ENCODE measurements around the gene SORBS1. TPM values are rescaled to one million over a fixed set of nuclear protein-coding genes. Genes with fewer than 3 reads are reported as not detected.
A peak's percentile ranks its signal among the peaks of the same experiment; 100 is the strongest.

Gene SORBS1
- total RNA-seq, 1 experiment from 2014 or later, result 4.1 TPM

DNA sequence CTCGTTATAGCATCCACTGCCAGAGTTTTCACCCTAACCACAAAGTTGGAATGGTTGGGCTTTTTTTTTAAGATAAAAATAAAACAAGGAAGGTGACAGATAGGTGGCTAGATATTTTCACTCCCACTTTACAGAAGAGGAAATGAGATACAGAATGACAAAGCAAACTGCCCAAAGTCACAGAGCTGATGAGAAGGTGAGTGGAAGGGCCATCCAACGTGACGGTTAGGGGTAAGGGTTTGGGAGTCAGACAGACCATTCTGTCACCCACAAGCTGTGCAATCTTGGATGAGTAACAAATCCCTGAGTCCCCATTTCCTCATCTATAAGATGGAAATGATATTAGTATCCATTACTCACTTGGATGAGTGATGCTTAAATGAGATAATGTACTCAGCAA lies 163.4 kb downstream of the SORBS1 start:
- H2AFZ ChIP-seq (ENCODE audit: low read length), result no peak overlapping the region
- H3F3A ChIP-seq (ENCODE audit: low read length, unreplicated experiment), result peaks cover 3% of the 10 kb centered on the region
- no peak overlapping the region for H3K4me2 ChIP-seq (ENCODE audit: low read length)
- no peak overlapping the region for H3K27ac ChIP-seq (ENCODE audit: low read length)
- POLR2A ChIA-PET (ENCODE audit: unreplicated experiment), result no interaction called here
- H3K36me3 ChIP-seq (ENCODE audit: low read depth, low read length), result no peaks in the 10 kb centered on the region
- TF ChIP-seq EZH2phosphoT487 (IDR thresholded peaks at IDR 0.05; ENCODE audit: borderline replicate concordance, low read length) (no peak), EZH2 (IDR thresholded peaks at IDR 0.05; ENCODE audit: low read length, unreplicated experiment) (no peak)
- TF ChIP-seq, protein P1, sequence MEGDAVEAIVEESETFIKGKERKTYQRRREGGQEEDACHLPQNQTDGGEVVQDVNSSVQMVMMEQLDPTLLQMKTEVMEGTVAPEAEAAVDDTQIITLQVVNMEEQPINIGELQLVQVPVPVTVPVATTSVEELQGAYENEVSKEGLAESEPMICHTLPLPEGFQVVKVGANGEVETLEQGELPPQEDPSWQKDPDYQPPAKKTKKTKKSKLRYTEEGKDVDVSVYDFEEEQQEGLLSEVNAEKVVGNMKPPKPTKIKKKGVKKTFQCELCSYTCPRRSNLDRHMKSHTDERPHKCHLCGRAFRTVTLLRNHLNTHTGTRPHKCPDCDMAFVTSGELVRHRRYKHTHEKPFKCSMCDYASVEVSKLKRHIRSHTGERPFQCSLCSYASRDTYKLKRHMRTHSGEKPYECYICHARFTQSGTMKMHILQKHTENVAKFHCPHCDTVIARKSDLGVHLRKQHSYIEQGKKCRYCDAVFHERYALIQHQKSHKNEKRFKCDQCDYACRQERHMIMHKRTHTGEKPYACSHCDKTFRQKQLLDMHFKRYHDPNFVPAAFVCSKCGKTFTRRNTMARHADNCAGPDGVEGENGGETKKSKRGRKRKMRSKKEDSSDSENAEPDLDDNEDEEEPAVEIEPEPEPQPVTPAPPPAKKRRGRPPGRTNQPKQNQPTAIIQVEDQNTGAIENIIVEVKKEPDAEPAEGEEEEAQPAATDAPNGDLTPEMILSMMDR (conservative IDR thresholded peaks at IDR 0.05; ENCODE audit: low read depth, low read length), result no peak
- H3K9me3 ChIP-seq (ENCODE audit: low read length), result no peaks in the 10 kb centered on the region
- no peaks in the 10 kb centered on the region for H4K20me1 ChIP-seq (ENCODE audit: low read length)
- intact Hi-C loops (cut with micrococcal nuclease), result no loop called here
- H3K9ac ChIP-seq (ENCODE audit: low read length), result no peak overlapping the region
- ATAC-seq (no peak), DNase-seq (no peak)
- H3K27me3 ChIP-seq (ENCODE audit: low read length), result no peaks in the 10 kb centered on the region
- no peak overlapping the region for H3K4me3 ChIP-seq (ENCODE audit: low read length)
- CTCF ChIA-PET, result no interaction called here
- H3K79me2 ChIP-seq (ENCODE audit: low read length), result no peaks in the 10 kb centered on the region
- H3K9me2 ChIP-seq (replicated peaks; ENCODE audit: low read length), result no peaks in the 10 kb centered on the region
- peaks cover 33% of the 10 kb centered on the region for H3K4me1 ChIP-seq (ENCODE audit: insufficient read depth, low read length)
- BruUV-seq (replicated peaks), result no TSS peak

DNA sequence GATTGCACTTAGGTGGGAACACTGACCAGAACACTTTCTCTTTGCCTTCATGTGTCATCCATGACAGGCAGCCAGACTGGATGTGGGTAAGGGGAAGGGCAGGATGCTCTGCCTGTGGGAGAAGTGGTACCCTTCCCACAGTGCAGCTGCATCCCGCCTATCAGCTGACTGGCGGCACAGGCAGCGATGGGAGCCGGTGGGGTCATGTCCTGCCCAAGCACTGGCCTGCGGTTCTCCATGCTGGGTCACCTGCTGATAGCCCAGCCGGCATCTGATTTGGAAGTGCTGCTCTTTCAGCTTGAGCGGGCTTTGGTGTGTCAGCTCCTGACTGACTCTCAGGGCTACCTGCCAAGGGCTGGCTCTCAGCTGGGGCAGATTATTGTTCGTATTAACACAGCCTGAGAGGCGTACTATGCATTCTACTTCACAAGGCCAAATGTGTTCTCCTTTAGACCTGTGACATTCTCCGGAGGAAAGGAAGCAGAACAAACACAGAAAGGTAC lies 165.2 kb downstream of the SORBS1 start:
- Histone ChIP-seq H2AFZ (ENCODE audit: low read length) (no peak overlapping the region), H3K4me2 (ENCODE audit: low read length) (no peak overlapping the region), H3K4me1 (ENCODE audit: insufficient read depth, low read length) (peaks cover 28% of the 10 kb centered on the region), H3F3A (ENCODE audit: low read length, unreplicated experiment) (peaks cover 3% of the 10 kb centered on the region), H3K27ac (ENCODE audit: low read length) (no peak overlapping the region), H3K4me3 (ENCODE audit: low read length) (no peak overlapping the region), H3K9me2 (replicated peaks; ENCODE audit: low read length) (no peaks in the 10 kb centered on the region), H3K9me3 (ENCODE audit: low read length) (no peaks in the 10 kb centered on the region), H3K27me3 (ENCODE audit: low read length) (no peaks in the 10 kb centered on the region), H4K20me1 (ENCODE audit: low read length) (no peaks in the 10 kb centered on the region), H3K9ac (ENCODE audit: low read length) (no peak overlapping the region), H3K79me2 (ENCODE audit: low read length) (no peaks in the 10 kb centered on the region), H3K36me3 (ENCODE audit: low read depth, low read length) (no peaks in the 10 kb centered on the region)
- intact Hi-C loops (cut with micrococcal nuclease), result loop anchor here (2.0 kb wide), 1 partner anchor 13 kb away; no protein-coding TSS in a partner anchor
- CTCF ChIA-PET, result no interaction called here
- DNase-seq, result peak; percentile 31
- POLR2A ChIA-PET (ENCODE audit: unreplicated experiment), result no interaction called here
- TF ChIP-seq EZH2 (IDR thresholded peaks at IDR 0.05; ENCODE audit: low read length, unreplicated experiment) (no peak), EZH2phosphoT487 (IDR thresholded peaks at IDR 0.05; ENCODE audit: borderline replicate concordance, low read length) (no peak)
- TF ChIP-seq, protein P1 (conservative IDR thresholded peaks at IDR 0.05; ENCODE audit: low read depth, low read length), result no peak
- BruUV-seq (replicated peaks), result no TSS peak
- 0 out of 2 replicates have a peak, but pooled peaks have one; percentile 10 for ATAC-seq

DNA sequence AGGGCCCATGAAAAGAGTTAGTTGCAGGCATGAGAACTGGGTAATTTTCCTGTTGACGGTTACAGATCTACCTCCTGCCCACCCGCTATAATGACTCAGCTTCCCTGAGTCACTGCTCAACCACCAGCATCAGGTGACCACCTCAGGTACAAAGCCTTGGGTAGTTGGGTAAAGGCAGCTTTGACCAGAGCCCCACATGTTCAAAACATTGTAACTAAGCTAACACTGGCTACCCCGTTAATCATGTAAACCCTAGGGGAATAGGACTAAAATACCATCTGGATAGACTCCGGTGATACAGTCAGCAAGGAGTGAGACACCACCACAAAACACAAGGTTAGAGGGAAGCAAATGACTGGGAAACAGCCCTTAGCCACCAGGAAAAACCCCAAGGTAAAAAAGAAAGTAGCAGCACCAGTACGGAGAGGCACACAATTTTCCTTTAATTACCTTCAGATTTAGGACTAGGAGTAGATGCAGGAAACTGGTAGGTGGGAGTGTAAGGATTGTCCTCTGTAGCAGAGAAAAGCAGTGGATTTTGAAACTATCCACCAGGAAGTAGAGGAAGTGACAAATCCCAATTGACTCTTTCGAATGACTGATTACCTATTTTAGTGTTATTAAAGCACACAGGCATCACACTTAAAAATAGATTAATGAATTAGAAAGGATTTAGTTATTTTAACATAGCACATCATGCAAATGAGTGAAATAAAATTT lies 166.8 kb downstream of the SORBS1 start:
- DNase-seq (peak; percentile 87), ATAC-seq (peak; percentile 90)
- Histone ChIP-seq H3K4me3 (ENCODE audit: low read length) (peak overlapping the region; percentile 65), H3K9me2 (replicated peaks; ENCODE audit: low read length) (no peaks in the 10 kb centered on the region), H4K20me1 (ENCODE audit: low read length) (no peaks in the 10 kb centered on the region), H3K9me3 (ENCODE audit: low read length) (no peaks in the 10 kb centered on the region), H3K79me2 (ENCODE audit: low read length) (no peaks in the 10 kb centered on the region), H3K27ac (ENCODE audit: low read length) (peak overlapping the region; percentile 98), H3K4me2 (ENCODE audit: low read length) (peak overlapping the region; percentile 89), H2AFZ (ENCODE audit: low read length) (peak overlapping the region; percentile 65), H3K4me1 (ENCODE audit: insufficient read depth, low read length) (peaks cover 30% of the 10 kb centered on the region), H3F3A (ENCODE audit: low read length, unreplicated experiment) (peaks cover 3% of the 10 kb centered on the region), H3K9ac (ENCODE audit: low read length) (peak overlapping the region; percentile 79), H3K36me3 (ENCODE audit: low read depth, low read length) (no peaks in the 10 kb centered on the region), H3K27me3 (ENCODE audit: low read length) (no peaks in the 10 kb centered on the region)
- CTCF ChIA-PET, result no interaction called here
- TSS peak; percentile 94 for BruUV-seq (replicated peaks)
- POLR2A ChIA-PET (ENCODE audit: unreplicated experiment), result no interaction called here
- TF ChIP-seq, protein P1 (conservative IDR thresholded peaks at IDR 0.05; ENCODE audit: low read depth, low read length), result no peak
- TF ChIP-seq EZH2 (IDR thresholded peaks at IDR 0.05; ENCODE audit: low read length, unreplicated experiment) (no peak), EZH2phosphoT487 (IDR thresholded peaks at IDR 0.05; ENCODE audit: borderline replicate concordance, low read length) (no peak)
- intact Hi-C loops (cut with micrococcal nuclease), result loop anchor here (2.0 kb wide), 1 partner anchor 14 kb away; no protein-coding TSS in a partner anchor
